ENCODE results near the gene DSCAML1.
A peak's percentile ranks its signal among the peaks of the same experiment; 100 is the strongest.

The DSCAML1 gene

GRCh38 chr11:117441146-117441975 lies 355.7 kb downstream of the DSCAML1 start:
- no peak overlapping the region for H3K4me3 ChIP-seq (replicated peaks; ENCODE audit: low read depth, low read length)
- DNase-seq (ENCODE audit: low read depth) = no peak
- TF ChIP-seq CTCF (IDR thresholded peaks at IDR 0.05; ENCODE audit: low read length, missing control alignments) = no peak

DNA sequence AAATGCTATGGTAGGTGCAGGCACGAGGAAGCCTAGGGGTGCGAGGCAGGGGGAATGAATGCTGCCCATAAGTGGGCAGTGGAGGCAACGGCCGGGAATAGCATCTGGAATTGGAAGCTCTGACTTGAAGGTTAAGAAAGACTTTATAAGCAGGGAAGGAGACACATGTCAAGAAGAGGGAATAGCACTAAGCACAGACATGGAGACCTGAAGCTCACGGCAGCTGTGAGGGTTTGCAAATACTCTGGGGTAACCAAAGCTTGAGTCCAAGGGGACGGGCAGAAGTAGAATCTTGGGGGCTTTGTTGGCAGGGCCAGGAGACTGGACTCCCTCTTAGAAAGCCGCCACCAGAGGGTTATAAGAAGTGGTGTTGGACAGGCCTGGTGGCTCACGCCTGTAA lies 356.8 kb downstream of the DSCAML1 start:
- TF ChIP-seq CTCF (IDR thresholded peaks at IDR 0.05; ENCODE audit: low read length, missing control alignments) = no peak
- no peak overlapping the region for H3K4me3 ChIP-seq (replicated peaks; ENCODE audit: low read depth, low read length)

GRCh38 chr11:117439256-117439655 lies 357.8 kb downstream of the DSCAML1 start:
- no peak overlapping the region for H3K4me3 ChIP-seq (replicated peaks; ENCODE audit: low read depth, low read length)
- no peak for DNase-seq (ENCODE audit: low read depth)
- no peak for TF ChIP-seq CTCF (IDR thresholded peaks at IDR 0.05; ENCODE audit: low read length, missing control alignments)

More for the DNA sequence above, 356.8 kb downstream of the DSCAML1 start:
- DNase-seq (ENCODE audit: low read depth) = no peak

DNA sequence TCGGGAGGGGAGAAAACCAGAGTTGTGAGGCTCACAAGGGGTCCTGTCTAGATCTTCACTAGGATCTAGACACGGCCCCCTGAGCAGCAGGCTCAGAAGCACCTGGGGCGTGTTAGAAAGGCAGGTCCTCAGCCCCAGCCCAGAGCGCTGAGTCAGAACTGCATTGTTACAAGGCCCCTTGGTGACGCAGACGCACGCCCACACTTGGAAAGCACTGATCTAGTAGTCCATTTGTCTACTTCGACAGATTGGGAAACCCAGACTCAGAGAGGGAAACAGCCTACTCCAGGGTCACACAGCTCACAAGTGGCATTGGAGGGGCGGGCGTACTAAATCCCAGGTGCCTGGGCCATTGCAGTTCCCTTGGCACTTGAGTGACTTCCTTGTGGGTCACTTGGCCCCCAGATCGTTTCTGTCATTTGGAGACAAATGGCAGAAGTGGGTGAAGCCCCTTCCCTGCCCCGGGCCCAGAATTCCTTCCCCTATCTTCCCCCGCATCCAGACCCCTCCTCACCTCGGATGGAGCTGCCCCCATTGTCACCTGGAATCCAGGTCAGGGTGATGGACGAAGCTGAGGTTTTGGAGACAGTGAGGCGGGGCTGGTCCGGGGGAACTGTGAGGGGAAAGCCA lies 358.5 kb downstream of the DSCAML1 start:
- TF ChIP-seq CTCF (IDR thresholded peaks at IDR 0.05; ENCODE audit: low read length, missing control alignments) = no peak
- no peak overlapping the region for H3K4me3 ChIP-seq (replicated peaks; ENCODE audit: low read depth, low read length)
- DNase-seq (ENCODE audit: low read depth) = peak; percentile 25

DNA sequence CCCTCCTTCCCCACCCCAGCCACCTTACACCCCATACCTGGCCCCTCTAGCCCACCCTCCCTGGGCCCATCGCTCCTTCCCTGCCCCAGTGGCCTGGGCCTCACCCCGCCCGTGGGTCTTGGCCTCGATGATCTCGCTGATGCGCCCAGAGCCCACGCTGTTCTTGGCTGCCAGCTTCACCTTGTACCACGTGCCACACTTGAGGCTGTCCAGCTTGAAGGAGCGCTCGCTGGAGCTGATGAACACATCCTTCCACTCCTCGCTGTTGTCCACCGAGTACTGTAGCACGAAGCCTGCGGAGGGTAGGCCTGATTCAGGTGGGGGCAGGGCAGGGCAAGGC lies 359.3 kb downstream of the DSCAML1 start:
- no peak overlapping the region for H3K4me3 ChIP-seq (replicated peaks; ENCODE audit: low read depth, low read length)
- no peak for DNase-seq (ENCODE audit: low read depth)
- TF ChIP-seq CTCF (IDR thresholded peaks at IDR 0.05; ENCODE audit: low read length, missing control alignments) = no peak

DNA sequence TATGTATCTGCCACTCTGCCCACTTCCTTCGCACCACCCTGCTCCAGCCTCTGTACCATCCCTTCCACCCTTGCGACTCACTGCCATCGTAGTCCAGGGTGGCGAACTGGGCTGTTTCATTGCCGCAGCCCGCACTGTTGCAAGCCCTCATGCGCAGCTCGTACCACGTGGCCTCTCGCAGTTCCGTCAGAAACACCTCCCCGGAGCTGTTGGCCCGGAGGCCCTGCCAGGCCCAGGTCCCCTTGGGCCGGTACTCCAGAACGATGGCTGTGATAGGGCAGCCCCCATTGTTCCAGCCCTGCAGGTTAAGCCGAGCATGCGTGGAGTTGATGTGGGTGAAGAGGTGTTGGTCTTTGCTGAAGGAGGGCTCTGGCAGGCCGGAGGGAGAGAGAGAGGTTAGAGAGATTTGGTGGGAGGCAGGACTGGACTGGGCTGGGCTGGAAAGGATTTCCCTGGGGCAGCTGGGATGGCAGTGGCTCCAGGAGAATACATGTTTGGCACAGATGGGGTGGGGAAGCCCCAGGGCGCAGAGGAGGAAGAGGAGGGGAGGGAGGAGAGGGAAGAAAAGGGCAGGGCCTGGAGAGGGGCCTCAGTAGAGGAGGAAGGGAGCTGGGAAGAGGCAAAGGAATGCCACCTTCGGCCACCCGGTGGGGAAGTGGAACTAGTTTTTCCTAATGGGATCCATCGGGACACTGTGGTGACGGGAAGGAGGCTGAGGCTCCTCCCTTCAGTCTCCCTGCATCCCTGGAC lies 359.8 kb downstream of the DSCAML1 start:
- no peak overlapping the region for H3K4me3 ChIP-seq (replicated peaks; ENCODE audit: low read depth, low read length)
- TF ChIP-seq CTCF (IDR thresholded peaks at IDR 0.05; ENCODE audit: low read length, missing control alignments) = no peak
- no peak for DNase-seq (ENCODE audit: low read depth)
